COLO668 (cell line): Measurements from ENCODE around the gene ALOX15.
"Not testable (repeated sequence)": the region's sequence is repeated elsewhere in the genome, so short reads cannot be mapped to it uniquely, and the experiment has no call there.

Experiments
- DNase-seq: peaks from one replicate; lab custom pipeline; 2025; ENCODE audit not compliant: unreplicated experiment; lab: John Stamatoyannopoulos, UW

ALOX15 gene

GRCh38 chr17:4641297-4642195, at the start of gene ALOX15:
Gene ALOX15, minus strand, starts transcription at chr17:4641678. Its CDS starts 27 bp downstream, at chr17:4641651.
- no peak for DNase-seq

- DNase-seq = no peak
Measured at GRCh38 chr17:4690745-4691144, 49.3 kb upstream of the ALOX15 start.

- not testable (repeated sequence) for DNase-seq
Measured at GRCh38 chr17:4689872-4690271, 48.4 kb upstream of the ALOX15 start.

GRCh38 chr17:4683739-4684138, 42.3 kb upstream of the ALOX15 start:
- not testable (repeated sequence) for DNase-seq

GRCh38 chr17:4679658-4680057, 38.2 kb upstream of the ALOX15 start:
- DNase-seq = no peak

GRCh38 chr17:4678448-4679026, 37.1 kb upstream of the ALOX15 start:
- no peak for DNase-seq

GRCh38 chr17:4676791-4677190, 35.3 kb upstream of the ALOX15 start:
- no peak for DNase-seq

GRCh38 chr17:4675791-4676190, 34.3 kb upstream of the ALOX15 start:
- DNase-seq = no peak

- DNase-seq = no peak
Measured at GRCh38 chr17:4674685-4674998, 33.2 kb upstream of the ALOX15 start.

- DNase-seq = no peak
Measured at GRCh38 chr17:4673986-4674684, 32.7 kb upstream of the ALOX15 start.

- DNase-seq = no peak
Measured at GRCh38 chr17:4673169-4673568, 31.7 kb upstream of the ALOX15 start.

- no peak for DNase-seq
Measured at GRCh38 chr17:4672751-4673150, 31.3 kb upstream of the ALOX15 start.

GRCh38 chr17:4672055-4672630, 30.7 kb upstream of the ALOX15 start:
- no peak for DNase-seq

- DNase-seq = no peak
Measured at GRCh38 chr17:4667166-4667565, 25.7 kb upstream of the ALOX15 start.

GRCh38 chr17:4666296-4666695, 24.8 kb upstream of the ALOX15 start:
- no peak for DNase-seq

GRCh38 chr17:4665027-4665426, 23.5 kb upstream of the ALOX15 start:
- no peak for DNase-seq

GRCh38 chr17:4664230-4664629, 22.8 kb upstream of the ALOX15 start:
- DNase-seq = no peak

- DNase-seq = no peak
Measured at GRCh38 chr17:4663711-4664110, 22.2 kb upstream of the ALOX15 start.

GRCh38 chr17:4658478-4659305, 17.2 kb upstream of the ALOX15 start:
- DNase-seq = no peak

- DNase-seq = no peak
Measured at GRCh38 chr17:4657678-4658077, 16.2 kb upstream of the ALOX15 start.

- DNase-seq = not testable (repeated sequence)
Measured at GRCh38 chr17:4655933-4656332, 14.5 kb upstream of the ALOX15 start.
